ENCODE results near the gene RNF25.

The RNF25 gene

DNA sequence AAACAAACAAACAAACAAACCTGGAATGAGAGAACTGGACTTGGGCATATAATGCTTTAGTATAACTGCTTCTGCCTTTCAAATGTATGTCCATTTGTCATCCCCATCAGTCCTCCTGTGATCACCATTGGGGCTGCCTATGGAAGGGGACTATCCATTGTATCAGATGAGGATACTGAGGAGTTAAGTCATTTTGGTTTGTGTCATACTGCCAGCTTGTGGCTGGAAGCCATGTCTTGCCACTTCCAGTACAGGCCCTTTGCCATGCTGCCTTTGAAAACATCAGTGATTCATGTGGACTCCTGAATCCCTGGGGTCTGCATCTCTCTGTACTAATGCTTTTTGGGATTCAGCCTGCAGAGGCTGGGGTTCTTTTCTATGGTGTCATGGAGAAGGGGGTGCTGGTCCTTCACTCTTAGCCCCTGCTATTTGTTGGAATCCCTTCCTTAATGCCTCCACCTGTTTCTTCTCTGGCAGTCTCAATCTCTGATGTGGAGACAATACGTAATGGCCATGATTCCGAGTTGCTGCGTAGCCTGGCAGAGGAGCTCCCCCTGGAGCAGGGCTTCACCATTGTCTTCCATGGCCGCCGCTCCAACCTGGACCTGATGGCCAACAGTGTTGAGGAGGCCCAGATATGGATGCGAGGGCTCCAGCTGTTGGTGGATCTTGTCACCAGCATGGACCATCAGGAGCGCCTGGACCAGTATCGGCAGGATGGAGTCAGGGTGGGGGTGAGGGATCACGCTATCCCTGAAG is 53.5 kb downstream of the RNF25 start:
- no peaks in the 10 kb centered on the region for H3K27me3 ChIP-seq (ENCODE audit: control insufficient read depth, insufficient read depth, low read length)
- H3K4me1 ChIP-seq (ENCODE audit: control insufficient read depth, insufficient read depth, low read length) = no peaks in the 10 kb centered on the region
- no peaks in the 10 kb centered on the region for H3K9me3 ChIP-seq (replicated peaks; ENCODE audit: low read length)
- no peak overlapping the region for H3K4me3 ChIP-seq (ENCODE audit: low read length)
- H3K9ac ChIP-seq (ENCODE audit: low read depth, low read length) = no peak overlapping the region
- H3K36me3 ChIP-seq (ENCODE audit: insufficient read depth, low read length) = no peaks in the 10 kb centered on the region
- H3K4me2 ChIP-seq (ENCODE audit: low read length) = no peak overlapping the region

DNA sequence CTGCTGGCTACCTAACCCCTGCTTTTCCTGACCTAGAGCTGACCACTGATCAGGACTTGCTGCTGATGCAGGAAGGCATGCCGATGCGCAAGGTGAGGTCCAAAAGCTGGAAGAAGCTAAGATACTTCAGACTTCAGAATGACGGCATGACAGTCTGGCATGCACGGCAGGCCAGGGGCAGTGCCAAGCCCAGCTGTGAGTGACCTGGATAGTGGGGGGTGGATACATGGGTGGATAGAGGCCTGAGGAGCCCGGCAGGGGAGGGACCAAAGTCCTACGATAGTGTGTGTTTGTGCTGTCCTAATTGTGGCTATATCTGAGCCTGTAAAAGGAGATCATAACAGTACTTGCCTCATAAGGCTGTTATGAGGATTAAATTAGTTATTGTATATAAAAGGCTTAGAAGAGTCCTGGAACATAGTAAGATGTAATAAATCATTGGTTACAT is 55.9 kb downstream of the RNF25 start:
- Histone ChIP-seq H3K27me3 (ENCODE audit: control insufficient read depth, insufficient read depth, low read length) (peaks cover 2% of the 10 kb centered on the region), H3K36me3 (ENCODE audit: insufficient read depth, low read length) (no peaks in the 10 kb centered on the region), H3K9ac (ENCODE audit: low read depth, low read length) (no peak overlapping the region), H3K4me3 (ENCODE audit: low read length) (no peak overlapping the region), H3K4me2 (ENCODE audit: low read length) (no peak overlapping the region), H3K9me3 (replicated peaks; ENCODE audit: low read length) (no peaks in the 10 kb centered on the region), H3K4me1 (ENCODE audit: control insufficient read depth, insufficient read depth, low read length) (no peaks in the 10 kb centered on the region)
